ENCODE data around the gene ZFAND3.

- TF ChIP-seq EZH2 (IDR thresholded peaks at IDR 0.05; ENCODE audit: low read length) (no peak), CTCF (optimal IDR thresholded peaks at IDR 0.05 in 1 of 3, IDR thresholded peaks at IDR 0.05 in 1 of 3, conservative IDR thresholded peaks at IDR 0.05 in 1 of 3; ENCODE audit: extremely low read depth in 1 of 3, insufficient read depth in 2 of 3, low read length in 3 of 3) (no peak)
Observed at GRCh38 chr6:38169221-38169976, 349.9 kb downstream of the ZFAND3 start.

Measured in keratinocyte (primary cell).